SK-N-SH (cell line): ENCODE results near the gene AGMO. TPM values are rescaled to one million over a fixed set of nuclear protein-coding genes. Genes with fewer than 3 reads are reported as not detected.
A peak's percentile ranks its signal among the peaks of the same experiment; 100 is the strongest.

ENCODE experiments used
- CTCF ChIA-PET: fragments of 300-600, 350-600 bp; formaldehyde crosslinking; extraction: SDS; loops from one replicate; lab custom pipeline; 2021; lab: Yijun Ruan, JAX
- POLR2A ChIA-PET: fragments of 350-600 bp; sonication (Branson Sonifier 250); formaldehyde crosslinking; extraction: SDS; loops from one replicate; lab custom pipeline; 2020; ENCODE audit warnings: antibody characterized with exemption, inconsistent platforms; lab: Yijun Ruan, JAX
- DNase-seq: peaks from one replicate; pipeline ENCODE4 v3.0.0; 2012
- H2AFZ ChIP-seq: fragments of 200-600 bp; sonication (generic); 2 replicates; pipeline ENCODE4 v1.8.1; 2016; ENCODE audit warnings: antibody characterized with exemption, mild to moderate bottlenecking, low read depth
- H3F3A ChIP-seq: fragments of 200-600 bp; sonication (generic); replicated peaks from 2 replicates; pipeline ENCODE3; 2016; ENCODE audit warnings: antibody characterized with exemption, mild to moderate bottlenecking; ENCODE audit not compliant: insufficient read depth
- H3K27ac ChIP-seq, 2 experiments: fragments of 200-500 bp in 1 of 2; fragments of 200-600 bp in 1 of 2; sonication (Bioruptor generic) in 1 of 2; sonication (generic), shearing (Covaris generic) in 1 of 2; 2 replicates each; pipeline versions ENCODE4 v1.5.1 to v1.6.1; 2014 to 2016; ENCODE audit warnings: low read depth in 2 of 2, inconsistent platforms in 1 of 2, low read length in 1 of 2, mild to moderate bottlenecking in 1 of 2, mixed read lengths in 1 of 2
- H3K27me3 ChIP-seq: fragments of 200-600 bp; sonication (generic), shearing (Covaris generic); 2 replicates; pipeline ENCODE4 v1.6.1; 2016; ENCODE audit warnings: mixed run types; ENCODE audit not compliant: insufficient read depth
- H3K36me3 ChIP-seq, 2 experiments: fragments of 200-500 bp in 1 of 2; fragments of 200-600 bp in 1 of 2; sonication (Bioruptor generic) in 1 of 2; sonication (generic) in 1 of 2; replicated peaks in 1 of 2; 2 replicates each; pipeline versions ENCODE3 to v1.5.1; 2014 to 2016; ENCODE audit warnings: low read length in 1 of 2, mild to moderate bottlenecking in 1 of 2; ENCODE audit not compliant: insufficient read depth in 2 of 2, control insufficient read depth in 1 of 2
- H3K4me1 ChIP-seq, 2 experiments: fragments of 200-500 bp in 1 of 2; fragments of 200-600 bp in 1 of 2; sonication (Bioruptor generic) in 1 of 2; sonication (generic), shearing (Covaris generic) in 1 of 2; 2 replicates each; pipeline versions ENCODE4 v1.5.1 to v1.6.1; 2014 to 2016; ENCODE audit warnings: low read depth in 1 of 2, low read length in 1 of 2, mixed run types in 1 of 2; ENCODE audit not compliant: insufficient read depth in 2 of 2, control insufficient read depth in 1 of 2
- H3K4me2 ChIP-seq: fragments of 200-600 bp; sonication (generic), shearing (Covaris generic); 2 replicates; pipeline ENCODE4 v1.6.1; 2017; ENCODE audit warnings: mixed run types
- H3K4me3 ChIP-seq, 2 experiments: fragments of 200-500 bp in 1 of 2; fragments of 200-600 bp in 1 of 2; sonication (Bioruptor generic) in 1 of 2; sonication (generic), shearing (Covaris generic) in 1 of 2; 2 replicates each; pipeline versions ENCODE4 v1.5.1 to v1.8.1; 2014 to 2016; ENCODE audit warnings: low read depth in 2 of 2, inconsistent platforms in 1 of 2, low read length in 1 of 2, mild to moderate bottlenecking in 1 of 2, mixed read lengths in 1 of 2, moderate library complexity in 1 of 2
- H3K79me2 ChIP-seq: fragments of 200-600 bp; sonication (generic); 2 replicates; pipeline ENCODE4 v1.8.1; 2017; ENCODE audit warnings: mild to moderate bottlenecking; ENCODE audit not compliant: insufficient read depth
- H3K9ac ChIP-seq: fragments of 200-600 bp; sonication (generic); 2 replicates; pipeline ENCODE4 v1.6.1; 2017; ENCODE audit warnings: mixed run types
- H3K9me2 ChIP-seq: fragments of 200-600 bp; sonication (generic); 2 replicates; pipeline ENCODE4 v1.6.1; 2017; ENCODE audit warnings: mixed run types
- H3K9me3 ChIP-seq: fragments of 200-600 bp; sonication (generic); 2 replicates; pipeline ENCODE4 v1.6.1; 2017; ENCODE audit warnings: mixed run types, mild to moderate bottlenecking, moderate library complexity
- H4K20me1 ChIP-seq: fragments of 200-600 bp; sonication (generic); 2 replicates; pipeline ENCODE4 v1.6.1; 2017; ENCODE audit warnings: mild to moderate bottlenecking, mixed run types; ENCODE audit not compliant: insufficient read depth
- ELF1 ChIP-seq: IDR thresholded peaks from 2 replicates; pipeline ENCODE4 v1.4.0; 2012
- EP300 ChIP-seq, 2 experiments: IDR thresholded peaks; 2 replicates each; pipeline versions ENCODE4 v1.4.0 to v1.6.1; 2012; ENCODE audit warnings: borderline replicate concordance in 1 of 2, low read depth in 1 of 2, low read length in 1 of 2
- FOXJ3 ChIP-seq: sonication (generic); formaldehyde crosslinking; IDR thresholded peaks from 2 replicates; pipeline ENCODE4 v1.5.1; 2020; ENCODE audit warnings: mild to moderate bottlenecking, missing genetic modification reagents
- FOXM1 ChIP-seq: IDR thresholded peaks from 2 replicates; pipeline ENCODE4 v1.4.0; 2012; ENCODE audit warnings: low read depth, mild to moderate bottlenecking
- GABPA ChIP-seq: IDR thresholded peaks from 2 replicates; pipeline ENCODE4 v1.4.0; 2012; ENCODE audit warnings: low read depth, mild to moderate bottlenecking
- GATA2 ChIP-seq: sonication (generic); formaldehyde crosslinking; IDR thresholded peaks from 2 replicates; pipeline ENCODE4 v1.5.0; 2020; ENCODE audit warnings: mild to moderate bottlenecking, missing genetic modification reagents
- MXI1 ChIP-seq: IDR thresholded peaks from 2 replicates; pipeline ENCODE4 v1.6.1; 2012; ENCODE audit warnings: mild to moderate bottlenecking, low read depth, low read length, improper control_type of control experiment
- NFIC ChIP-seq: IDR thresholded peaks from 2 replicates; pipeline ENCODE4 v1.4.0; 2012; ENCODE audit warnings: borderline replicate concordance
- POLR2AphosphoS5 ChIP-seq: IDR thresholded peaks from 2 replicates; pipeline ENCODE4 v1.6.1; 2012; ENCODE audit warnings: low read depth, low read length
- RCOR1 ChIP-seq: fragments of 150-350 bp; IDR thresholded peaks from 2 replicates; pipeline ENCODE4 v1.6.1; 2017; ENCODE audit warnings: antibody characterized with exemption, low read length
- RFX5 ChIP-seq: IDR thresholded peaks from 2 replicates; pipeline ENCODE4 v1.6.1; 2012; ENCODE audit warnings: mild to moderate bottlenecking, improper control_type of control experiment, low read length
- SIN3A ChIP-seq: IDR thresholded peaks from 2 replicates; pipeline ENCODE4 v1.6.1; 2012; ENCODE audit warnings: low read depth, mild to moderate bottlenecking, low read length, moderate library complexity, borderline replicate concordance
- SMC3 ChIP-seq: IDR thresholded peaks from 2 replicates; pipeline ENCODE4 v1.6.1; 2012; ENCODE audit warnings: low read depth, low read length, improper control_type of control experiment
- TCF12 ChIP-seq: IDR thresholded peaks from 2 replicates; pipeline ENCODE4 v1.4.0; 2012
- WGBS: methylation state at CpG from one replicate; pipeline ENCODE4 v1.1.6; 2017; ENCODE audit warnings: low lambda C conversion rate; 5-methylcytosine and 5-hydroxymethylcytosine counted together
- polyA plus RNA-seq, 3 experiments: library from polyadenylated mRNA; depleted of rRNA; stranded (reverse); fragments of >200 nt; gene quantifications; 2 replicates each; pipeline ENCODE4 v1.2.3, GENCODE V29; 2012
- TF ChIP-seq, protein P1 (sequence below): IDR thresholded peaks from 2 replicates; pipeline ENCODE4; 2012

Gene AGMO
- polyA plus RNA-seq, 1 of the 3 experiments (the other 2 are of a cell fraction): 0.05 TPM

DNA sequence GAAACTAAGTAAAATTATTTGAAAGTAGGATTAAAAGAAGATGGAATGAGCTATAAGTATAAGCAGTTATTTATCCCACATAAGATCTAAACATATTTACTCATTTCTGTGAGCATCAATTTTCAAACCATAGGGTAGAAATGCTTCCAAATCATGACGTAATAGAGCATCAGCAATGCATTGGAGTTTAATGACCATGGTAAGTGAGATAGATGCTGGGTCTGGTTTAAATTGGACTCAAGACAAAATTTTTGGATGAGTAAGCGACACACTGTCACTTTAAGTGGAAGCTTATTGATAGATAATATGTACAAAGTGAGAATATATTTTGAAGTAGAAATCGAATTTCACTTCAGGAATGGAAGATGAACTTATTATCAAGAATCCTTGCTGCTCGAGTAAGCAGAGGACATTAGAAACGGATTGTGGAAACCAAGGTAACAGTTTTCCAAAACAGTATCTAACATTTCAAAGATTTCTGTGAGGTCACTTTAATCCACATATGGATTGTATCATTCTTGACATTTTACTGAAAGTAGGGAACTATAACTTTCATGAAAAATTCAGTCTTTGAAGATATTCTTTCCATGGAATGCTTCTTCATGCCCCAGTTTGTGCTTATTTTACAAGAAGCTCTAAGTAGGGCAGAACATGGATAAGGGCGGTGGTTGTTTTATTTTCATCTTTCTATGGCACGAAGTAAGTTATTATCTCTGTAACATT, 85.8 kb downstream of the AGMO start:
- no peak for DNase-seq
- CTCF ChIA-PET: interaction anchor here (0.7 to 1.1 kb wide), 2 partner anchors 13 to 752 kb away, joined by 3 to 4 read pairs; no protein-coding TSS in a partner anchor
- Histone ChIP-seq H3K4me3 (no peak overlapping the region), H3K9ac (no peak overlapping the region), H3K9me3 (no peaks in the 10 kb centered on the region), H3F3A (no peaks in the 10 kb centered on the region), H3K4me2 (no peak overlapping the region), H4K20me1 (no peaks in the 10 kb centered on the region), H3K27ac (peak overlapping the region in 1 of 2 experiments; percentile 6; a peak in 1 of 4 replicates), H3K9me2 (no peaks in the 10 kb centered on the region)
- TF ChIP-seq TCF12 (peak; percentile 24; the same call in 1 of the 2 replicates), SIN3A (no peak)
- TF ChIP-seq, all 33 proteins: peak for 1
- Histone ChIP-seq H3K4me1 (no peaks in the 10 kb centered on the region; a peak in 2 of 4 replicates), H3K27me3 (no peaks in the 10 kb centered on the region), H2AFZ (no peak overlapping the region), H3K79me2 (no peaks in the 10 kb centered on the region), H3K36me3 (no peaks in the 10 kb centered on the region)
- POLR2A ChIA-PET: no interaction called here
- WGBS: 53% methylated on average over 7 of the region's 7 CpGs

DNA sequence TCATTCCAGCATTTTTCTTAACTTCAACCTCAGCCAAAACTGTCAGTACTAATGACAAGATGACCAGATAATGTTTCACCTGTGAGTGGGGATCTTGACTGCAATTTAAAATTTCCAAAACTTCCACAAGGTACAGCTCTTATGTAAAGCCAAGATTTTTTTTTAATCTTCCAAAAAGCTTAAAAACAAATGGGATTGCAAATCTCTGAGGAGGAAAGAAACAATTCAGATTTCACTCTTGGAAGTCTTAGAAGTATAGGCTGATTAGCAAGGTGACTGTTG, 90.2 kb downstream of the AGMO start:
- Histone ChIP-seq H3K9me2 (no peaks in the 10 kb centered on the region), H3F3A (no peaks in the 10 kb centered on the region), H3K27me3 (no peaks in the 10 kb centered on the region), H2AFZ (no peak overlapping the region), H4K20me1 (no peaks in the 10 kb centered on the region), H3K79me2 (no peaks in the 10 kb centered on the region), H3K36me3 (no peaks in the 10 kb centered on the region), H3K4me1 (no peaks in the 10 kb centered on the region), H3K9ac (no peak overlapping the region), H3K9me3 (no peaks in the 10 kb centered on the region), H3K4me2 (no peak overlapping the region), H3K27ac (no peak overlapping the region), H3K4me3 (no peak overlapping the region)
- ChIA-PET CTCF (interaction anchor here (0.9 kb wide), 1 partner anchor 10 kb away, joined by 3 read pairs; no protein-coding TSS in a partner anchor), POLR2A (interaction anchor here (0.5 kb wide), 1 partner anchor 994 kb away, joined by 3 read pairs; the partner anchor contains the start of gene SOSTDC1)
- DNase-seq: no peak
- TF ChIP-seq, protein P1, sequence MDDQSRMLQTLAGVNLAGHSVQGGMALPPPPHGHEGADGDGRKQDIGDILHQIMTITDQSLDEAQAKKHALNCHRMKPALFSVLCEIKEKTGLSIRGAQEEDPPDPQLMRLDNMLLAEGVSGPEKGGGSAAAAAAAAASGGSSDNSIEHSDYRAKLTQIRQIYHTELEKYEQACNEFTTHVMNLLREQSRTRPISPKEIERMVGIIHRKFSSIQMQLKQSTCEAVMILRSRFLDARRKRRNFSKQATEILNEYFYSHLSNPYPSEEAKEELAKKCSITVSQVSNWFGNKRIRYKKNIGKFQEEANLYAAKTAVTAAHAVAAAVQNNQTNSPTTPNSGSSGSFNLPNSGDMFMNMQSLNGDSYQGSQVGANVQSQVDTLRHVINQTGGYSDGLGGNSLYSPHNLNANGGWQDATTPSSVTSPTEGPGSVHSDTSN: no peak; the same call in 1 of the 2 replicates
- TF ChIP-seq NFIC (no peak), MXI1 (no peak), SMC3 (no peak), GABPA (no peak), SIN3A (no peak), FOXM1 (no peak), FOXJ3 (no peak), RFX5 (no peak), EP300 (IDR thresholded peaks at IDR 0.05; ENCODE audit: borderline replicate concordance in 1 of 2, low read depth in 1 of 2, low read length in 1 of 2) (no peak), ELF1 (no peak), GATA2 (CRISPR knock-in tag) (no peak), RCOR1 (no peak), POLR2AphosphoS5 (no peak)
